Omental fat pad (tissue), 4 donors: ENCODE data around the gene BABAM1. TPM values are rescaled to one million over a fixed set of nuclear protein-coding genes. Genes with fewer than 3 reads are reported as not detected.

Experiments
- ATAC-seq: fragments of 150-250 bp; one replicate; pipeline ENCODE4 v1.9.1; 2016; ENCODE audit warnings: mild to moderate bottlenecking, moderate library complexity; ENCODE audit not compliant: low FRiP score
- DNase-seq: peaks from one replicate; pipeline ENCODE4 v3.0.0-alpha.2; 2019; ENCODE audit warnings: low spot score
- CTCF ChIP-seq, 3 donors: fragments of 450-650 bp; IDR thresholded peaks; one replicate each; pipeline ENCODE4 v1.5.1; 2016 to 2017; ENCODE audit warnings: antibody characterized with exemption in 3 of 3, mild to moderate bottlenecking in 3 of 3, moderate library complexity in 2 of 3
- total RNA-seq, 4 donors: library from RNA; depleted of rRNA; stranded (reverse); fragments of >200 nt; gene quantifications; one replicate each; pipeline ENCODE4 v1.1.0, GENCODE V29; 2016

The BABAM1 gene
- total RNA-seq, 4 donors from 2014 or later = 46.0 to 62.1 (median 59.1) TPM

DNA sequence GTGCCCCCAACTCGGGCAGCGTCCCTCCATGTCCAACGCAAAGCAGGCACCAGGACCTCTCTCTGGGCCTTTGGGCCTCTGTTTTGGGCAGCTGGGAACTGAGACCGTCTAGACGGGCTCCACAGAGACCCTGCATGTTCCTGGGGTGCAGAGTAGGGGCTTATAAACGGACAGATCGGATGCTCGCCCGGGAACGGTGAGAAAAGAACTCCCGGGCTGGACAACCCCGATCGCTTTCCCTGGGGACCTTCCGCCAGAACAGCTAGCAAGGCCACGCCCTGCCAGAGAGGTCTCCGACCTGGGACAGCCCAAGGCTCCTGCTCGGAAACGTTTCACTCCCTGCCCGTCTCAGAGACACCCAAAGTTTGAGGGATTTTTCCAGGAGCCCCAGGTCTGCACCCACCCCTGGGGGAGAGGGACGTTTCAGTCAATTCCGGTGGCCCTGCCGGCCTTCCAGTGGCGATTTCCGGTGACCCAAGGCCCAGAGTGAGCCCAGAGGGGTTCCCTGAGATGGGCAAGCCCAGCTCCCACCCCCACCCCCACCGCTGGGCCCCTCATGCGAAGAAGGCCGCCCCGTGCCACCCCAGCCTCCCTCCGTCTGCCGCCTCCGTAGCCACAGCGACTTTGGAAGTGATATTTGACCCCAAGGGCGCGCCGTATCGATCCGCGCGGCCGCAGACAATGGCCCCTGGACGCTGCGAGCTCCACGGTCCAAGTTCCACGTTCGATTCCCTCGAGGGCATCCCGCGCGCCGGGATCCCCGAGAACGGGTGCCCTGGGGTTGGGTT, 23.2 kb upstream of the BABAM1 start:
- ATAC-seq = peak; percentile 16
- no peak for TF ChIP-seq CTCF (IDR thresholded peaks at IDR 0.05)

DNA sequence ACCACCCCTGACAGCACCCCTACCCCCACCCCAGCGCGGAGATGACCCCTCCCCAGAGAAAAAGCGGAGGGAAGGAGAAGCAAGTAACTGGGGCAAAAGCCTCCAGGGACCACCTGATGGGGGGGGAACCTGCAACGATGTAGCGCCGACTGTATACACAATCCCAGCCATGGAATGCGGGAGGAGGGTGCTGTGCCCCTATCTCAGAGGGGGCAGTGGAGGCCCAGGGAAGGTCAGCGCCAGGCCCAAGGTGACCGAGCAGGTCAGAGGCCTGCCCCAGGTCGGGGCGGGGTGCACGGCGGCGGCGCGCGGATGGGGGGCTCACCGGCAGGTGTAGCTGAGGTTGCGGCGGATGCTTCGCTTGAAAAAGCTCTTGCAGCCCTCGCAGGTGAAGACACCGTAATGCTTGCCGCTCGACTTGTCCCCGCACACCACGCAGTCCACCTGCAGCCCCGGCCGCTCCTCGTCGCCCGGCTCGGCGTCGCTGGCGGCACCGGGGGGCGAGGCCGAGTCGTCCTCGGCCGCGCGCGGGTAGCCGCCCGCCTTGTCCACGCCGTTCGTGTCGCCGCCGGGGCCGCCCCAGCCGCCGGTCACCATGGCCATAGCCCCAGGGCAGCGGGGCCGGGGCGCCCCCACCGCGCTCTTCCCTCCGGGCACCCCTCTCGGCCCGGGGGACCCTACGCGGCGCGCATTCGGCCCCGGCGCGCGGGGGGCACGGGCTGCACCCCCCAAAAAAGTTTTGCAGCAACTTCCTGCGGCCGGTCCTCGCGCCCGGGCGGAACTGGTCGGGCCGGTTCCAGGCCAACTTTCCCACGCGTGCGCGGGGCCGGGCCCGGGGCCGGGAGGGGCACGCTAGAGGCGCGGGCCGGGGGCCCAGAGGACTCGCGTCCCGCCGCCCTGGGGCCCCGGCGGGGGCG, 22.4 kb upstream of the BABAM1 start:
- TF ChIP-seq CTCF (IDR thresholded peaks at IDR 0.05) = no peak
- DNase-seq = no peak
- no peak for ATAC-seq

More for the DNA sequence above, 23.2 kb upstream of the BABAM1 start:
- DNase-seq = no peak

- TF ChIP-seq CTCF (IDR thresholded peaks at IDR 0.05) = no peak
- DNase-seq (no peak), ATAC-seq (no peak)
Observed at GRCh38 chr19:17245535-17245984, 21.7 kb upstream of the BABAM1 start, which contains the start of gene NR2F6. Gene NR2F6, minus strand, starts transcription at chr19:17245919. Its CDS starts 699 bp downstream, at chr19:17245220.

DNA sequence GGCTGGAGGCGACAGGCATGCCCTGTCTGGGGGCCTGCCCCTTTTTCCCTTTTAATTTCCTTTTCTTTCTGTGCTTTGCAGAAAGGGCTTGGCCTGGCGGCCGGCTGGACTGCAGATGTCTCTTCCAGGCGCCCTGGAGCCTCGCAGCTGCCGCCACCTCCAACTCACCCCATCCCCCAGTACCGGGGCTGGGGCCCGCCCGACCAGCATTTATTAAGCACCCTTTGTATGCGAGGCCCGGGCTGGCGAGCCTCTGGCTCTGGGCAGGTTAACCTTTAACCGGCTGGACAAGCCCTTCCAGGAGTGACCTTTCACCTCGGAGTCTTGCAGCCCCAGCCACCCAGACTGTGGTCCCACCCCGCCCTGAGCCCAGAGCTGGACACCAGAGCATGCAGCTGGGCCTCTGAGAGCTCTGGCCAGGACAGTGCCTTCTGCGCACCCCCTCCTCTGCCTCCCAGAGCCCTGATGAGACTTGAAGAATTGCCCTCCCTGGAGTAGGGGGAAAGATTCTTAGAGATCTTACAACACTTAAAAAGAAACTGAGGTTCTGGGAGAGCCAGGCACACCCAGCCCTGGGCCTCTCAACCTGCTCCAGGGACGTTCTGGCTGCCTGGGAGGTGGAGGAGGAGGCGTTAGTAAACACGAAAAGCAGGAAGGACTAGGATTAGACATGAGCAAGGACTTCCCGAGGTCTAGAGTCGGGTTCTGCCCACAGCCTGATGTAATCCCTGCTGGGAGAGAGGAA, 20.4 kb upstream of the BABAM1 start:
- DNase-seq (no peak), ATAC-seq (no peak)
- no peak for TF ChIP-seq CTCF (IDR thresholded peaks at IDR 0.05)

DNA sequence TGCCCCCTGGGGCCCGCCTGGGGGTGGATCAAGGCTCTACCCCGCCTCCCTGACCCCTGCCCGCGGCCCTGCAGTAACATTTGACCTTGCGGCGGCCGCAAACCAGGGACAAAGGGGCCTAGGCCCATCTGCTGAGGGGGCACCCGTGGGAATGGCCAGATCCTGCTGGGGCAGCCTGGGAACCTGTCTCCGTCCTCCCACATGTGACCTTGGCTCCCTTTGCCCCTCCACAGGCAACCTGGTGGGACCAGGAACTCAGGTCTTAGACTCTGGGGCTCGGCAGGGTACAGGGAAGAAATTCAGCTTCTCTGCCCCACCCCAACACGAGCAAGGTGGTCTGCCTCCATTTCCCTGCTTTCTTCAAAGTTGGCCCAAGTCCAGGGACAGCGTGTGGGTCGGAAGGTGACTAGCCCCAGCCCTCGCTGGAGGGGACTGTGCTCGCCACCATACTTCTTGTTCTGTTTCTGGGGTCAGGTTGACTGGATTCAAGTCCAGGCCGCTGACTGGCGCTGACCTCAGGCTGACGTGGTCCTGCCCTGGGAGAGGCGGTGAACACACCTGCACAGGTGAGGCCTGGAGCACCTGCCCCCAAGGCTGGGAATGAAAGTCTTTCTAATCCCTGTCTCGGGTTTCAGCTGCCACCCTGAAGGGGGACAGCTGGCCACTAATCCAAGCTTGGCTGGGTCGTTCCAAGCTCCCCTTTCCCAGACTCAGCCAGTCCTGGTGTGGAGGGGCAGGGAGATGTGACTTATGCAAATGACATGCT, 19.0 kb upstream of the BABAM1 start:
- DNase-seq (no peak), ATAC-seq (no peak)

More for the DNA sequence above, 19.0 kb upstream of the BABAM1 start:
- TF ChIP-seq CTCF (IDR thresholded peaks at IDR 0.05) = no peak
